Measurements from ENCODE around the gene DIP2A.

Gene DIP2A

GRCh38 chr21:46411236-46411635 is 47.5 kb upstream of the DIP2A start:
- Histone ChIP-seq H3K4me3 (ENCODE audit: low read length in 2 of 2) (no peak overlapping the region), H2BK120ac (ENCODE audit: low read depth, low read length) (no peak overlapping the region), H3K79me1 (ENCODE audit: low read depth, low read length) (peaks cover 7% of the 10 kb centered on the region), H3K27me3 (ENCODE audit: control insufficient read depth in 3 of 3, insufficient read depth in 3 of 3, low read depth in 1 of 3, low read length in 3 of 3) (no peaks in the 10 kb centered on the region), H3K9ac (ENCODE audit: low read depth, low read length, poor library complexity) (no peak overlapping the region), H3K27ac (replicated peaks; ENCODE audit: low read length) (peak overlapping the region; percentile 35), H3K14ac (ENCODE audit: low read length) (no peak overlapping the region), H3K23ac (ENCODE audit: low read depth, low read length, poor library complexity) (no peak overlapping the region), H2BK5ac (ENCODE audit: low read length) (no peak overlapping the region), H2AFZ (ENCODE audit: low read length) (no peak overlapping the region), H4K8ac (ENCODE audit: low read depth, low read length) (no peak overlapping the region), H3K4me2 (ENCODE audit: insufficient read depth, low read length, poor library complexity, severe bottlenecking) (no peak overlapping the region), H3K4me1 (ENCODE audit: control insufficient read depth in 2 of 2, insufficient read depth in 1 of 2, low read depth in 1 of 2, low read length in 2 of 2) (peaks cover 0 to 1% of the 10 kb centered on the region in 2 donors), H3K9me3 (replicated peaks in 1 of 2; ENCODE audit: control insufficient read depth in 2 of 2, insufficient read depth in 1 of 2, low read depth in 1 of 2, low read length in 2 of 2) (no peaks in the 10 kb centered on the region), H3K4ac (ENCODE audit: low read length) (no peak overlapping the region), H3K36me3 (replicated peaks in 1 of 2; ENCODE audit: control insufficient read depth in 2 of 2, insufficient read depth in 2 of 2, low read length in 2 of 2) (peaks cover 16 to 80% of the 10 kb centered on the region in 2 donors), H2BK12ac (ENCODE audit: low read length) (no peak overlapping the region), H3K18ac (ENCODE audit: low read length) (no peak overlapping the region), H2AK5ac (ENCODE audit: low read depth, low read length) (no peak overlapping the region), H2BK15ac (ENCODE audit: low read length) (no peak overlapping the region), H4K91ac (ENCODE audit: low read depth, low read length, poor library complexity) (no peak overlapping the region)
- no CpG with 5 or more reads among the region's 17 CpGs for WGBS, 2 donors (ENCODE audit: extremely low coverage in 2 of 2, insufficient read length in 2 of 2, insufficient replicate concordance in 1 of 2)
- DNase-seq (ENCODE audit: low spot score) = no peak

GRCh38 chr21:46411691-46412090 is 47.0 kb upstream of the DIP2A start:
- Histone ChIP-seq H3K14ac (ENCODE audit: low read length) (no peak overlapping the region), H3K36me3 (replicated peaks in 1 of 2; ENCODE audit: control insufficient read depth in 2 of 2, insufficient read depth in 2 of 2, low read length in 2 of 2) (peaks cover 18 to 80% of the 10 kb centered on the region in 2 donors), H3K9me3 (replicated peaks in 1 of 2; ENCODE audit: control insufficient read depth in 2 of 2, insufficient read depth in 1 of 2, low read depth in 1 of 2, low read length in 2 of 2) (no peaks in the 10 kb centered on the region), H2BK5ac (ENCODE audit: low read length) (no peak overlapping the region), H3K9ac (ENCODE audit: low read depth, low read length, poor library complexity) (no peak overlapping the region), H3K23ac (ENCODE audit: low read depth, low read length, poor library complexity) (peak overlapping the region; percentile 73), H2BK120ac (ENCODE audit: low read depth, low read length) (no peak overlapping the region), H2BK12ac (ENCODE audit: low read length) (peak overlapping the region; percentile 22), H3K79me1 (ENCODE audit: low read depth, low read length) (peaks cover 9% of the 10 kb centered on the region), H4K8ac (ENCODE audit: low read depth, low read length) (no peak overlapping the region), H3K4me3 (ENCODE audit: low read length in 2 of 2) (no peak overlapping the region), H3K4ac (ENCODE audit: low read length) (no peak overlapping the region), H3K4me1 (ENCODE audit: control insufficient read depth in 2 of 2, insufficient read depth in 1 of 2, low read depth in 1 of 2, low read length in 2 of 2) (peaks cover 0 to 1% of the 10 kb centered on the region in 2 donors), H3K27ac (replicated peaks; ENCODE audit: low read length) (no peak overlapping the region), H2BK15ac (ENCODE audit: low read length) (no peak overlapping the region), H3K27me3 (ENCODE audit: control insufficient read depth in 3 of 3, insufficient read depth in 3 of 3, low read depth in 1 of 3, low read length in 3 of 3) (no peaks in the 10 kb centered on the region), H3K18ac (ENCODE audit: low read length) (peak overlapping the region; percentile 48), H4K91ac (ENCODE audit: low read depth, low read length, poor library complexity) (no peak overlapping the region), H3K4me2 (ENCODE audit: insufficient read depth, low read length, poor library complexity, severe bottlenecking) (no peak overlapping the region), H2AFZ (ENCODE audit: low read length) (no peak overlapping the region), H2AK5ac (ENCODE audit: low read depth, low read length) (no peak overlapping the region)
- no CpG with 5 or more reads among the region's 31 CpGs for WGBS, 2 donors (ENCODE audit: extremely low coverage in 2 of 2, insufficient read length in 2 of 2, insufficient replicate concordance in 1 of 2)
- no peak for DNase-seq (ENCODE audit: low spot score)

- no peak for DNase-seq (ENCODE audit: low spot score)
- H3K4me2 ChIP-seq (ENCODE audit: insufficient read depth, low read length, poor library complexity, severe bottlenecking) = no peak overlapping the region
- peak overlapping the region; percentile 77 for H2BK5ac ChIP-seq (ENCODE audit: low read length)
- WGBS, 2 donors (ENCODE audit: extremely low coverage in 2 of 2, insufficient read length in 2 of 2, insufficient replicate concordance in 1 of 2) = no CpG with 5 or more reads among the region's 39 CpGs
- peak overlapping the region; percentile 24 for H3K18ac ChIP-seq (ENCODE audit: low read length)
- peaks cover 0 to 1% of the 10 kb centered on the region in 2 donors for H3K4me1 ChIP-seq (ENCODE audit: control insufficient read depth in 2 of 2, insufficient read depth in 1 of 2, low read depth in 1 of 2, low read length in 2 of 2)
- no peak overlapping the region for H3K4me3 ChIP-seq (ENCODE audit: low read length in 2 of 2)
- no peaks in the 10 kb centered on the region for H3K27me3 ChIP-seq (ENCODE audit: control insufficient read depth in 3 of 3, insufficient read depth in 3 of 3, low read depth in 1 of 3, low read length in 3 of 3)
- no peak overlapping the region for H3K27ac ChIP-seq (replicated peaks; ENCODE audit: low read length)
- H3K14ac ChIP-seq (ENCODE audit: low read length) = peak overlapping the region; percentile 90
- no peak overlapping the region for H2BK120ac ChIP-seq (ENCODE audit: low read depth, low read length)
- no peak overlapping the region for H3K4ac ChIP-seq (ENCODE audit: low read length)
- no peak overlapping the region for H2AFZ ChIP-seq (ENCODE audit: low read length)
- no peak overlapping the region for H4K91ac ChIP-seq (ENCODE audit: low read depth, low read length, poor library complexity)
- H3K9me3 ChIP-seq (replicated peaks in 1 of 2; ENCODE audit: control insufficient read depth in 2 of 2, insufficient read depth in 1 of 2, low read depth in 1 of 2, low read length in 2 of 2) = no peaks in the 10 kb centered on the region
- H2AK5ac ChIP-seq (ENCODE audit: low read depth, low read length) = peak overlapping the region; percentile 2
- H3K79me1 ChIP-seq (ENCODE audit: low read depth, low read length) = peaks cover 9% of the 10 kb centered on the region
- H2BK12ac ChIP-seq (ENCODE audit: low read length) = peak overlapping the region; percentile 63
- no peak overlapping the region for H3K9ac ChIP-seq (ENCODE audit: low read depth, low read length, poor library complexity)
- H4K8ac ChIP-seq (ENCODE audit: low read depth, low read length) = no peak overlapping the region
- H2BK15ac ChIP-seq (ENCODE audit: low read length) = no peak overlapping the region
- peaks cover 21 to 81% of the 10 kb centered on the region in 2 donors for H3K36me3 ChIP-seq (replicated peaks in 1 of 2; ENCODE audit: control insufficient read depth in 2 of 2, insufficient read depth in 2 of 2, low read length in 2 of 2)
- H3K23ac ChIP-seq (ENCODE audit: low read depth, low read length, poor library complexity) = peak overlapping the region; percentile 34
Measured at GRCh38 chr21:46412521-46413364, 45.9 kb upstream of the DIP2A start.

GRCh38 chr21:46413365-46413696 is 45.4 kb upstream of the DIP2A start:
- Histone ChIP-seq H2AK5ac (ENCODE audit: low read depth, low read length) (no peak overlapping the region), H3K36me3 (replicated peaks in 1 of 2; ENCODE audit: control insufficient read depth in 2 of 2, insufficient read depth in 2 of 2, low read length in 2 of 2) (peaks cover 20 to 82% of the 10 kb centered on the region in 2 donors), H3K4me3 (ENCODE audit: low read length in 2 of 2) (no peak overlapping the region), H3K27ac (replicated peaks; ENCODE audit: low read length) (no peak overlapping the region), H3K4me2 (ENCODE audit: insufficient read depth, low read length, poor library complexity, severe bottlenecking) (no peak overlapping the region), H2AFZ (ENCODE audit: low read length) (no peak overlapping the region), H3K4me1 (ENCODE audit: control insufficient read depth in 2 of 2, insufficient read depth in 1 of 2, low read depth in 1 of 2, low read length in 2 of 2) (peaks cover 0 to 1% of the 10 kb centered on the region in 2 donors), H3K27me3 (ENCODE audit: control insufficient read depth in 3 of 3, insufficient read depth in 3 of 3, low read depth in 1 of 3, low read length in 3 of 3) (no peaks in the 10 kb centered on the region), H3K79me1 (ENCODE audit: low read depth, low read length) (peaks cover 9% of the 10 kb centered on the region), H2BK15ac (ENCODE audit: low read length) (no peak overlapping the region), H2BK5ac (ENCODE audit: low read length) (no peak overlapping the region), H3K18ac (ENCODE audit: low read length) (no peak overlapping the region), H3K23ac (ENCODE audit: low read depth, low read length, poor library complexity) (peak overlapping the region; percentile 34), H2BK12ac (ENCODE audit: low read length) (no peak overlapping the region), H3K14ac (ENCODE audit: low read length) (no peak overlapping the region), H4K91ac (ENCODE audit: low read depth, low read length, poor library complexity) (no peak overlapping the region), H3K9me3 (replicated peaks in 1 of 2; ENCODE audit: control insufficient read depth in 2 of 2, insufficient read depth in 1 of 2, low read depth in 1 of 2, low read length in 2 of 2) (no peaks in the 10 kb centered on the region), H4K8ac (ENCODE audit: low read depth, low read length) (no peak overlapping the region), H3K9ac (ENCODE audit: low read depth, low read length, poor library complexity) (no peak overlapping the region), H3K4ac (ENCODE audit: low read length) (no peak overlapping the region), H2BK120ac (ENCODE audit: low read depth, low read length) (no peak overlapping the region)
- no peak for DNase-seq (ENCODE audit: low spot score)
- no CpG with 5 or more reads among the region's 9 CpGs for WGBS, 2 donors (ENCODE audit: extremely low coverage in 2 of 2, insufficient read length in 2 of 2, insufficient replicate concordance in 1 of 2)

Data from neuronal stem cell (in vitro differentiated cells).